Esophagus squamous epithelium (tissue), 4 donors: ENCODE data around the gene MBD5.

Experiments used
- CTCF ChIP-seq, 6 experiments: fragments of 450-650 bp in 4 of 6; fragments of 200-600 bp in 2 of 6; sonication (generic) in 2 of 6; IDR thresholded peaks; one replicate each; pipeline ENCODE4 v1.5.1; 2016 to 2019; ENCODE audit warnings: antibody characterized with exemption in 6 of 6, mild to moderate bottlenecking in 4 of 6, moderate library complexity in 4 of 6
- POLR2A ChIP-seq, 4 donors: fragments of 450-650 bp; IDR thresholded peaks; one replicate each; pipeline ENCODE4 v1.6.1; 2017; ENCODE audit warnings: antibody characterized with exemption in 4 of 4, mild to moderate bottlenecking in 4 of 4, moderate library complexity in 3 of 4

DNA sequence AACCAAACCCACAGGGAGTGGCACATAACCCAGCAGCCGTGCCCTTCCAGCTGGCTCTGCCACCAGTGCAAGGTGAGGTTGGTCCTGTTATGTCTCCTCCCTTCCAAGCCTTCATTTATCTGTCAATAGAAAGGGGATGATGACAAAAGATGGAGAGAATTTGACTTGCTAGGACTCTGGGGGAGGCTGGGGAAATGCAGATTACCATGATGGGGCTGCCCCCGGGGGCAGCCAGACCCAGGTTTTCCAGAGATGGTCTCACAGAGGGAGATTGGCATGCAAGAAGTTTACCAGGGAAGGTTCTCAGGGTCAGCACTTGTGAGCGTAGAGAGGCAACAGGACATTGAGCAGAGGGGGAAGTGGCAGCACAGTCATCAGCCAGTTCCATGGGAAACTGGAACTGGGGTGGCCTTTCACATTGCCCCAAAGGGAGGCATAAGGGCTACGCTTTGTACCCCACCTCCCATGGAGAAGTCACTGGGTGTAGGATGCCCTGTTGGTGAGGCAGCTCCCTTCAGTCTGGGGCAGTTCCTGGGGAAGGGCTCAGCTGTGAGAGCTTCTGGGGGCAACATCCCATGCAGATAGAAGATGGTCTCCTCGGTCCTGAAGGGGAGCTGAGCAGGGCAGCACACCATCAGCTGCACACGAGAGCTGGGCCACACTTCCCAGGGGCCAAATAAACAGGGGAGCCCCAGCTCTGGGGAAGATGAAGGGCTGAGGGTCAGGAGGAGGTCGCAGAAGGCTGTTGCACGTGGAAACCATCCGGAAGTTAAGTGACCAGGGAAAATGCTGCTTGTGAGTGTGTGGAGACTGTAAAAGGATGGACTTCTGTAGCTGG is 505.8 kb downstream of the MBD5 start:
- TF ChIP-seq CTCF (IDR thresholded peaks at IDR 0.05) (no peak), POLR2A (IDR thresholded peaks at IDR 0.05) (no peak)
